Type B pancreatic cell (in vitro differentiated cells): ENCODE data around the gene KDM4B. TPM values are rescaled to one million over a fixed set of nuclear protein-coding genes. Genes with fewer than 3 reads are reported as not detected.

ENCODE experiments used
- DNase-seq: peaks from one replicate; pipeline ENCODE4 v3.0.0; 2021; ENCODE audit warnings: mixed read lengths; ENCODE audit not compliant: unreplicated experiment; ENCODE audit errors: extremely low spot score
- H3K27ac Mint-ChIP-seq: 2 replicates; pipeline ENCODE4 v1.8.0; 2021; ENCODE audit warnings: mild to moderate bottlenecking, mixed read lengths
- H3K27me3 Mint-ChIP-seq: 2 replicates; pipeline ENCODE4 v1.8.0; 2021; ENCODE audit warnings: mixed read lengths
- H3K36me3 Mint-ChIP-seq: 2 replicates; pipeline ENCODE4 v1.8.0; 2021; ENCODE audit warnings: mixed read lengths
- H3K4me1 Mint-ChIP-seq: one replicate; pipeline ENCODE4 v1.8.0; 2021; ENCODE audit warnings: mixed read lengths; ENCODE audit not compliant: unreplicated experiment
- H3K4me3 Mint-ChIP-seq: 2 replicates; pipeline ENCODE4 v1.8.0; 2021; ENCODE audit warnings: mild to moderate bottlenecking, mixed read lengths
- H3K9me3 Mint-ChIP-seq: 2 replicates; pipeline ENCODE4 v1.8.0; 2021; ENCODE audit warnings: mixed read lengths
- total RNA-seq: library from RNA; stranded (reverse); gene quantifications from 2 replicates; pipeline ENCODE4 v1.2.1, GENCODE V29; 2021; ENCODE audit warnings: low replicate concordance
- TF ChIP-seq, protein P1 (sequence below): fragments of 200-600 bp; sonication (generic); conservative IDR thresholded peaks from 2 replicates; pipeline ENCODE4 v1.5.0; 2021; ENCODE audit warnings: antibody characterized with exemption, mild to moderate bottlenecking

Gene KDM4B
- total RNA-seq, 1 donor from 2014 or later, result 48.8 TPM

DNA sequence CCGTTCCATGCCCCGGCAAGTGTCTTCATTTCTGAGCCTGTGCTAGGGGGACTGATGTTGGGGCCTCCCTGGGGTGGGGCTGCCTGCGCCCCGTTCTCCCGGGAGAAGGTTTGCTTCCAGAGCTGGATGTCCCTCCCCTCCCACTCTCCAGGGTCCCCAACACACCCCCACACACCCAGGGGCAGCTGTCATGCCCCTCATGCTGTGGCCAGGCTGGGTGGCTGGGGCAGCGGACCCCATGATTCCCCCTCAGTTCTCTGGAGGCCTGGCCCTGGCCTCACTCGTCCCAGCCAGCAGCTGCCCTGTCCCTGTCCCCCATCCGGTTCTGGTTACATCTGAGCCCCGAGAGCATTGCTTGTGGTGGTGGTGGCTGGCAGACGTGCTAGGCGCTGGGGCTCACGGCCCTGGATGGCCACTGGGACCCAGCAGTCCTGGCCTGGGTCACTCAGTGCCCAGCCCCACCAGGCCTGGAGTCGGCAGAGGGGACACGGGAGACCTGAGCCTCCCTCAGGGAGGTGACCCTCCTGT is 184.8 kb downstream of the KDM4B start:
- Mint-ChIP-seq H3K27me3 (no peaks in the 10 kb centered on the region), H3K9me3 (no peaks in the 10 kb centered on the region), H3K36me3 (no peaks in the 10 kb centered on the region), H3K4me1 (peaks cover 5% of the 10 kb centered on the region), H3K27ac (no peak overlapping the region), H3K4me3 (no peak overlapping the region)
- TF ChIP-seq, protein P1, sequence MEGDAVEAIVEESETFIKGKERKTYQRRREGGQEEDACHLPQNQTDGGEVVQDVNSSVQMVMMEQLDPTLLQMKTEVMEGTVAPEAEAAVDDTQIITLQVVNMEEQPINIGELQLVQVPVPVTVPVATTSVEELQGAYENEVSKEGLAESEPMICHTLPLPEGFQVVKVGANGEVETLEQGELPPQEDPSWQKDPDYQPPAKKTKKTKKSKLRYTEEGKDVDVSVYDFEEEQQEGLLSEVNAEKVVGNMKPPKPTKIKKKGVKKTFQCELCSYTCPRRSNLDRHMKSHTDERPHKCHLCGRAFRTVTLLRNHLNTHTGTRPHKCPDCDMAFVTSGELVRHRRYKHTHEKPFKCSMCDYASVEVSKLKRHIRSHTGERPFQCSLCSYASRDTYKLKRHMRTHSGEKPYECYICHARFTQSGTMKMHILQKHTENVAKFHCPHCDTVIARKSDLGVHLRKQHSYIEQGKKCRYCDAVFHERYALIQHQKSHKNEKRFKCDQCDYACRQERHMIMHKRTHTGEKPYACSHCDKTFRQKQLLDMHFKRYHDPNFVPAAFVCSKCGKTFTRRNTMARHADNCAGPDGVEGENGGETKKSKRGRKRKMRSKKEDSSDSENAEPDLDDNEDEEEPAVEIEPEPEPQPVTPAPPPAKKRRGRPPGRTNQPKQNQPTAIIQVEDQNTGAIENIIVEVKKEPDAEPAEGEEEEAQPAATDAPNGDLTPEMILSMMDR, result no peak
- no peak for DNase-seq

DNA sequence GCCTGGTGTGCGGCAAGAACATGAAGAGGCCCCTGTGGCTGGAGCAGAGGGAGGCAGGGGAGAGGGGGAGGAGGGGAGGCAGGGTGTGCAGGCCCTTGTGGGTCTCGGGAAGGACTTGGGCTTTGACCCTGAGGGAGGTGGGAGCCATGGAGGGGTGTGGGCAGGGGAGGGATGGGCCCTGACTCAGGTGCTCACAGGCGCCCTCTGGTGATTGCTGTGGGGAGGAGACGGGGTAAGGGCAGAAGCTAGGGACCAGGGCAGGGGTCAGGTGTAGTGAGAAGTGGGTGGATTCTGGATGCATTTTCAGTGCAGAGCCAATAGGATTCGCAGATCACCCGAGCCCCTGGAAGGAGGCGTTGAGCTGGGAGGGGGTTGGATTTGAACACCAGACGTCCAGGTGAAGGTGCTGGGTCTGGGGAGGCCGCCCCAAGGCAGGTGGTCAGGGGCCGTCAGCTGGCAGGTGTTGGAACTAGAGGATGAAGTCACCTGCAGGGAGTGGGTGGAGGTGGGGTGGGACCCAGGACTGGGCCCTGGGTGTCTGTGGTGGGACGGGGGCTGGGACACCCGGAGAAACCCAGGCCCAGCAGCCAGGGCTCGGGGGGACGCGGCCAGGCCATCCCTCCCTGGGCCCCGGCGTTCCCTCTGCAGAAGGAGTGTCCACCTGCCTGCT is 185.4 kb downstream of the KDM4B start:
- H3K27me3 Mint-ChIP-seq, result no peaks in the 10 kb centered on the region
- TF ChIP-seq, protein P1, result peak; percentile 69
- no peaks in the 10 kb centered on the region for H3K9me3 Mint-ChIP-seq
- no peak overlapping the region for H3K4me3 Mint-ChIP-seq
- no peak overlapping the region for H3K27ac Mint-ChIP-seq
- peaks cover 5% of the 10 kb centered on the region for H3K4me1 Mint-ChIP-seq
- peak; percentile 70 for DNase-seq
- no peaks in the 10 kb centered on the region for H3K36me3 Mint-ChIP-seq

DNA sequence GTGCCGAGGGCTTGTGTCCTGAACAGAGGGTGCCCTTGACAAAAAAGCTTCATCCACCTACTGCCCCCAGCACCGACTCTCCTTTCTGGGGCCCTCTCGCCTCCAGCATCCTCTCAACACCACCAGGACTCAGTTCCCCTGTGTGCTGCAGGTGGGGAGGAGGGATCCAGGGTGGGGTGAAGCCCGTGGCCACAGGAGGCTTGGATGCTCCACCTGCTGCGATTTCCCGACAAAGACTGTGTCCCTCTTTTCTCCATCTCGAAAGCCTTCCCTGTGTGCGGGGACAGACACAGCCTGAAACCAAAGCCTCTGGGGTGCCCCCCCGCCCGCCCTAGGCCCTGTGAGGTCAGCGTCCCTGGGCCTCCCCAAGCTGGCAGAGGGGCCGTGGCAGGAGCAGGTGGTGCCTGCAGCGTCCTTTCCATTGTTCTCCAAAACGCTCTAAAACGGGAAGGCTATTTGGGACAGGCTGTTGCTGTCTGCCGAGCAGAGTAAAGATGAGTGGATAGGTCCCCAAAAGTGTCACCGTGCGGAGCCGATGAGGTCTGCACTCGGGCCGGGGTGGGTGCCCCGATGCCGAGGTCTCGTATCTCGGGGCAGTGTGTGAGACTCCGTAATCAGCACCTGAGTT is 186.0 kb downstream of the KDM4B start:
- Mint-ChIP-seq H3K27ac (no peak overlapping the region), H3K9me3 (no peaks in the 10 kb centered on the region), H3K4me1 (peaks cover 5% of the 10 kb centered on the region), H3K4me3 (no peak overlapping the region), H3K36me3 (no peaks in the 10 kb centered on the region), H3K27me3 (no peaks in the 10 kb centered on the region)
- TF ChIP-seq, protein P1, result no peak
- no peak for DNase-seq

DNA sequence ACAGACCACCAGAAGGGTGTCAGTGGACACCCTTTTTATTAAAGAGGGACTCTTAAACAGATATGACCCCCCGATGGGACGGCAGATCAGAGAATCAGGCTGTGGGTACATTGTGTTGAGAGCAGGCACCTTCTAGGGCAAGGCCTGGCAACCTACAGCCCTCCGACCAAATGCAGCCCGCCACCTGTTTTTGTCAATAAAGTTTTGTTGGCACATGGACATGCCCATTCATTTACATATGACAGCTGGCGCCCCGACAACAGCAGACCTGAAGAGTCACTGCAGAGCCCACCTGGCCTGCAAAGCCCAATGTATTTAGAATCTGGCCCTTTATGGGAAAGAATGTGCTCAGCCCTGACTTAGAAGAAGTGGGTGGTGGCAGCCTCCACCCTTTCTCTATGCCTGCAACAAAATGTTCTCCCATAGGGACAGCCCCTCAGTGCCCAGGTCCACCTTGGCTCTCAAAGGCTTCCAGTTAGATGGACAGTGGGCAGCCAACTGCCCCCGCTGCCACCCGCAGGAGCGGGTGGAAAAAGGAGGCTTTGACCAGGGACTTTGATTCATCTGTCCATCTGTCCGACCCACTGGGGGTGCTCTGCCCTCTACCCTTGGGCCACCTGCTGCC is 186.8 kb downstream of the KDM4B start:
- H3K36me3 Mint-ChIP-seq, result no peaks in the 10 kb centered on the region
- no peak overlapping the region for H3K4me3 Mint-ChIP-seq
- no peaks in the 10 kb centered on the region for H3K27me3 Mint-ChIP-seq
- no peaks in the 10 kb centered on the region for H3K9me3 Mint-ChIP-seq
- H3K27ac Mint-ChIP-seq, result no peak overlapping the region
- TF ChIP-seq, protein P1, result no peak
- DNase-seq, result no peak
- peaks cover 5% of the 10 kb centered on the region for H3K4me1 Mint-ChIP-seq

DNA sequence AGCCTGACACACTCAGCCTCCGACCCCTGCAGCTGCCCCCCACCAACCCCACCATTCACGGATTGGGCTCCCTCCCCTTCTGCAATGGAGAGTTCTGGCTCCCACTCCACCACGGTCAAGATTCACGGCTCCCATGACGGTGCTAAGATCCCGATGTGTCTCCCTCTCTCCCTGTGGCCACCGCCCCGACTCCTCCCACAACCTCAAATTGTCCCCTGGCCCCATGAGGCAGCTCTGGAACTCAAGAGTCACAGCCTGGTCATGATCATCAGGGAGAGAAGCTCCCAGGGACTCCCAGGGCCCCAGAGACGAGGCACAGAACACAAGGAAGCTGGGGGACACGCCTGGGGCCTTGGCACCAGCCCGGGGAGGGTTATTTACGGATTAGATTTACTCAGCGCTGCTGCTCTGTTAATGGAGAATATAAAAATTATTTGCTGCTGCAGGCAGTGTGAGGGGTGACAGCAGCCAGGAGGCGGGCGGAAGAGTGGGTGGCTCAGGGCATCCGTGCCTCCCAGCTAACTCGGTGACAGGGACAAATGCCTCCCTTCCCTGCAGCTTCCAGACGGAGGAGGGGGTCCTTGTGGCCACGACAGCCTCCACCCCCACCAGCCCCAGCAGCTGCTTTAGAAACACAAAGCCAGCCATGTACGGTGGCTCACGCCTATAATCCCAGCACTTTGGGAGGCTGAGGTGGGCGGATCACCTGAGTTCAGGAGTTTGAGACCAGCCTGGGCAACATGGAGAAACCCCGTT is 187.5 kb downstream of the KDM4B start:
- Mint-ChIP-seq H3K4me1 (peaks cover 5% of the 10 kb centered on the region), H3K4me3 (peak overlapping the region; percentile 14), H3K27me3 (no peaks in the 10 kb centered on the region), H3K9me3 (no peaks in the 10 kb centered on the region), H3K27ac (peak overlapping the region; percentile 58), H3K36me3 (no peaks in the 10 kb centered on the region)
- TF ChIP-seq, protein P1, result no peak
- DNase-seq, result no peak
